GM21786 (cell line): Measurements from ENCODE around the gene PCDH10.

Source experiments
- ATAC-seq: cut with Tn5 transposase; IDR thresholded peaks from one replicate; pipeline ENCODE4 v1.9.1; 2021; ENCODE audit not compliant: unreplicated experiment

The PCDH10 gene

GRCh38 chr4:133148690-133149363 is at the start of gene PCDH10:
PCDH10 (plus strand) TSS chr4:133149294; CDS start chr4:133150141, 847 bp downstream.
- peak; percentile 85 for ATAC-seq

GRCh38 chr4:133102043-133102442 is 47.1 kb upstream of the PCDH10 start:
- no peak for ATAC-seq

GRCh38 chr4:133102612-133103409 is 46.3 kb upstream of the PCDH10 start:
- no peak for ATAC-seq

GRCh38 chr4:133112641-133113040 is 36.5 kb upstream of the PCDH10 start:
- ATAC-seq, result no peak

GRCh38 chr4:133124746-133125145 is 24.3 kb upstream of the PCDH10 start:
- no peak for ATAC-seq

GRCh38 chr4:133127500-133127899 is 21.6 kb upstream of the PCDH10 start:
- ATAC-seq, result no peak

GRCh38 chr4:133129237-133129636 is 19.9 kb upstream of the PCDH10 start:
- no peak for ATAC-seq

- ATAC-seq, result no peak
These were observed 18.9 kb upstream of the PCDH10 start for GRCh38 chr4:133130171-133130570.

GRCh38 chr4:133131829-133132460 is 17.1 kb upstream of the PCDH10 start:
- no peak for ATAC-seq

- ATAC-seq, result no peak
These were observed 12.3 kb upstream of the PCDH10 start for GRCh38 chr4:133136833-133137232.

- no peak for ATAC-seq
These were observed 11.5 kb upstream of the PCDH10 start for GRCh38 chr4:133137571-133137970.

GRCh38 chr4:133143775-133144430 is 5.2 kb upstream of the PCDH10 start:
- no peak for ATAC-seq

- ATAC-seq, result no peak
These were observed 3.9 kb upstream of the PCDH10 start for GRCh38 chr4:133145241-133145640.

GRCh38 chr4:133145758-133146573 is 3.1 kb upstream of the PCDH10 start:
- ATAC-seq, result no peak

- ATAC-seq, result peak; percentile 51
These were observed 2.4 kb upstream of the PCDH10 start for GRCh38 chr4:133146574-133147241.

- no peak for ATAC-seq
These were observed 1.7 kb upstream of the PCDH10 start for GRCh38 chr4:133147286-133147821.

GRCh38 chr4:133147921-133148689 is 989 bp upstream of the PCDH10 start:
- no peak for ATAC-seq

- ATAC-seq, result no peak
These were observed 236 bp downstream of the PCDH10 start for GRCh38 chr4:133149364-133149695.

- no peak for ATAC-seq
These were observed 908 bp downstream of the PCDH10 start for GRCh38 chr4:133149932-133150471.
